PFSK-1 (cell line): Measurements from ENCODE around the gene TRIM7.
A peak's percentile ranks its signal among the peaks of the same experiment; 100 is the strongest.

Source experiments
- FOXP2 ChIP-seq: optimal IDR thresholded peaks from 2 replicates; pipeline ENCODE3; 2011; ENCODE audit warnings: borderline replicate concordance, control low read depth, inconsistent platforms; ENCODE audit not compliant: insufficient read depth; ENCODE audit errors: extremely low read length, extremely low read depth
- POLR2AphosphoS5 ChIP-seq: IDR thresholded peaks from 2 replicates; pipeline ENCODE4 v1.6.1; 2012; ENCODE audit warnings: low read depth, mild to moderate bottlenecking, control low read depth, low read length, moderate library complexity
- SIN3A ChIP-seq: IDR thresholded peaks from 2 replicates; pipeline ENCODE4 v1.6.1; 2012; ENCODE audit warnings: mild to moderate bottlenecking, low read length, moderate library complexity, borderline replicate concordance; ENCODE audit not compliant: insufficient read depth
- TAF1 ChIP-seq: IDR thresholded peaks from 2 replicates; pipeline ENCODE4 v1.6.1; 2012; ENCODE audit warnings: low read length, control low read depth, borderline replicate concordance; ENCODE audit not compliant: insufficient read depth
- TF ChIP-seq, protein P1 (sequence below), 2 experiments: IDR thresholded peaks; 2 replicates each; pipeline versions ENCODE4 v1.6.1 to v1.8.0; 2011 to 2012; ENCODE audit warnings: low read depth in 2 of 2, low read length in 2 of 2, control low read depth in 1 of 2, inconsistent platforms in 1 of 2, mild to moderate bottlenecking in 1 of 2, moderate library complexity in 1 of 2; ENCODE audit not compliant: insufficient read depth in 1 of 2

The TRIM7 gene

DNA sequence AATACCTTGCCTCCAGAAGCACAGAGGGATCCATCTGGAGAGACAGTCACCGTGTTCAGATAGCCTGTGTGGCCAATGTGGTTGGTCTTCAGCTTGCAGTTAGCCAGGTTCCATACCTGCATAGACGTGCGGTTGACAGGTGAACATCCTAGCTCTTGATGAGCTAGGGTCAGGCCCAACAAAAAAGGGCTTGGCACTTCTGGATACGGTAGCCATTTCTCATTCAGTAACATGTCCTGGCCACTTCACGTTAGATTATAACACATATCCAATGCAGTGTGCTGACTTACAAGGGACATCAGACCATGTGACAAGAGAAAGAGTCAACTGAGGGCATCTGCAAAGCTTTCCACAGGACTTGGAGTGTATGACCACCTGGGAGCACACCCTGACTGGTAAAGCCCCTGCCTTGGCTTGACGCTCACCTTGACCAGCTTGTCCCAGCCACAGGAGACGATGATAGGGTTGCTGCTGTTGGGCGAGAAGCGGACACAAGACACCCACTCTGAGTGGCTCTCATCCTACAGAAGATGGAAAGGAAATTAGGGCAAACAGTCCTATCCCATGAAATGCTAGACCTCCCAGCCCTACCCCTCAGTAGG is 34.2 kb upstream of the TRIM7 start:
- peak; percentile 24; the same call in 1 of the 2 replicates for TF ChIP-seq POLR2AphosphoS5
- TF ChIP-seq FOXP2: no peak

DNA sequence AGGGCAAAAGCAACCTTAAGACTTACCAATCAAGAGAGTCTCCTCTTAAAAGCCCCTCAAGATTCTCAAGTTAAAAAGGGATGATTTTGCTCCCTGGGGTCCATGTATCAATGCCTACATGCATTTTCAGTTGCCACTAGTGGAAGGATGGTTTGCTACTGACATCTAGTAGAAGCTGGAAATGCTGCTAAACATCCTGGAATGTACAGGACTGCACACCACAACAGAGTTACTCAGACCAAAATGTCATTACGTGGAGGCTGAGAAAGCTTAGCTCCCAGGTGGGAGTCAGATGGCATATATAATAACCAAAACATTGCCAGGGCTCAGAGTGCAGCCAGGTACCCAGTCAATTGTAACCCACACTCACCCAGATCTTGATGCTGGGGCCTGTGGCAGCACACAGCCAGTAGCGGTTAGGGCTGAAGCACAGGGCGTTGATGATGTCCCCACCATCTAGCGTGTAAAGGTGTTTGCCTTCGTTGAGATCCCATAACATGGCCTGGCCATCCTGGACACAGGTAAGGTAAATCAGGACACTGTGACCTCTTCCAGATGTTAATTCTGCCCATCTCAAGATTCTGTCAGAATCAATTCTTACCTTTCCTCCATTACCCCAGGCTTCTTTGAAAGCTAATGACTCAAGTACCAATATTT is 32.9 kb upstream of the TRIM7 start:
- TF ChIP-seq TAF1 (no peak), POLR2AphosphoS5 (0 out of 2 replicates have a peak, but pooled peaks have one; percentile 41), SIN3A (no peak)

DNA sequence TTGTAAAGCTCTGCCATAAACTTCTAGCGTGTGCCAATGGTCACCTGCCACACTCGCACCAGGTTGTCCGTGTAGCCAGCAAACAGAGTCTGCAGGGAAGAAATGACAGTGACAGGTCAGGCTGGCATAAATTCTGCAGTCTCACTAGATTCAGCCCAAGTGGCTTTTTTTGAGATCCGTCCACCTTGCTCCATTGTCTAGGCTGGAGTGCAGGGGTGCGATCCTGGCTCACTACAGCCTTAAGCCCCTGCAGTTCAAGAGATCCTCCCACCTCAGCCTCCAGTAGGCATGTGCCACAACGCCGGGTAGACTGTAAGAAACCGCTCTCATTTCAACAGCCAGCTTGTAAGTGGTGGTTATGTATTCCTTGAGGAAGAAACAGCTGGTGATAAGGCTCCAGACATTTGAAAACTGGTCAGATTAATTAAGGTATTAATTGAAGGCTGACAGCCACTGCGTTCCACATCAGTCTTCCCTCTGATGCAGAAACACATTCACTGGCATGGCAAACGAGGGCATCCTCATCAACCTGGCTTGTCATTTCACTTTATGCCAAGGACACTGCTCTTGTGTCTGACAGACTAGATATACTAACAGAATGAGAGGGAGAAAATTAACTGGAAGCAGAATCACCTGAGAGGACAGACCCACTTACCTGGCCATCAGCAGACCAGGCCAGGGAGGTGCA is 32.1 kb upstream of the TRIM7 start:
- TF ChIP-seq SIN3A (no peak), FOXP2 (no peak), POLR2AphosphoS5 (no peak), TAF1 (no peak)
- TF ChIP-seq, protein P1, sequence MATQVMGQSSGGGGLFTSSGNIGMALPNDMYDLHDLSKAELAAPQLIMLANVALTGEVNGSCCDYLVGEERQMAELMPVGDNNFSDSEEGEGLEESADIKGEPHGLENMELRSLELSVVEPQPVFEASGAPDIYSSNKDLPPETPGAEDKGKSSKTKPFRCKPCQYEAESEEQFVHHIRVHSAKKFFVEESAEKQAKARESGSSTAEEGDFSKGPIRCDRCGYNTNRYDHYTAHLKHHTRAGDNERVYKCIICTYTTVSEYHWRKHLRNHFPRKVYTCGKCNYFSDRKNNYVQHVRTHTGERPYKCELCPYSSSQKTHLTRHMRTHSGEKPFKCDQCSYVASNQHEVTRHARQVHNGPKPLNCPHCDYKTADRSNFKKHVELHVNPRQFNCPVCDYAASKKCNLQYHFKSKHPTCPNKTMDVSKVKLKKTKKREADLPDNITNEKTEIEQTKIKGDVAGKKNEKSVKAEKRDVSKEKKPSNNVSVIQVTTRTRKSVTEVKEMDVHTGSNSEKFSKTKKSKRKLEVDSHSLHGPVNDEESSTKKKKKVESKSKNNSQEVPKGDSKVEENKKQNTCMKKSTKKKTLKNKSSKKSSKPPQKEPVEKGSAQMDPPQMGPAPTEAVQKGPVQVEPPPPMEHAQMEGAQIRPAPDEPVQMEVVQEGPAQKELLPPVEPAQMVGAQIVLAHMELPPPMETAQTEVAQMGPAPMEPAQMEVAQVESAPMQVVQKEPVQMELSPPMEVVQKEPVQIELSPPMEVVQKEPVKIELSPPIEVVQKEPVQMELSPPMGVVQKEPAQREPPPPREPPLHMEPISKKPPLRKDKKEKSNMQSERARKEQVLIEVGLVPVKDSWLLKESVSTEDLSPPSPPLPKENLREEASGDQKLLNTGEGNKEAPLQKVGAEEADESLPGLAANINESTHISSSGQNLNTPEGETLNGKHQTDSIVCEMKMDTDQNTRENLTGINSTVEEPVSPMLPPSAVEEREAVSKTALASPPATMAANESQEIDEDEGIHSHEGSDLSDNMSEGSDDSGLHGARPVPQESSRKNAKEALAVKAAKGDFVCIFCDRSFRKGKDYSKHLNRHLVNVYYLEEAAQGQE (IDR thresholded peaks at IDR 0.05; ENCODE audit: insufficient read depth in 1 of 2, low read depth in 2 of 2, low read length in 2 of 2): no peak

DNA sequence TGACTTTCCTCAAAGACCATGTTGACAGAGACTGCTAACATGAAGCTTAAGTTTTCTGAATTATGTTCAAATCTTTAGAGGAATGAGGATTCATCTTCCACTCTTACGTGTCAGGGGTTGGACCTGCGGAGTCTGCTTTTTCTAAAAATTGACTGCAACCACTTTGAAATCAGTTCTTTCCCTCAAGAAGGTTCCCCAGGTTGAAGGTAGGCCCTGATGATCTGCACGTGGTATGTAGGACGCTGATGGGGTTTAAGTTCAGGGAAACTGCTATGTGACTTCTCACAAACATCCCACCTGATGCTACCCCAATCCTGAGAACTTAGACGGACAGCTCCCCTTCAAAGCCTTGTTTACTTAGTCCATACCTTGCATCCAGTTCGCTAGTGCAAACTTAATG is 31.5 kb upstream of the TRIM7 start:
- TF ChIP-seq, protein P1 (IDR thresholded peaks at IDR 0.05; ENCODE audit: insufficient read depth in 1 of 2, low read depth in 2 of 2, low read length in 2 of 2): no peak
- no peak for TF ChIP-seq TAF1
- TF ChIP-seq POLR2AphosphoS5: no peak
- TF ChIP-seq SIN3A: no peak
- TF ChIP-seq FOXP2: no peak

DNA sequence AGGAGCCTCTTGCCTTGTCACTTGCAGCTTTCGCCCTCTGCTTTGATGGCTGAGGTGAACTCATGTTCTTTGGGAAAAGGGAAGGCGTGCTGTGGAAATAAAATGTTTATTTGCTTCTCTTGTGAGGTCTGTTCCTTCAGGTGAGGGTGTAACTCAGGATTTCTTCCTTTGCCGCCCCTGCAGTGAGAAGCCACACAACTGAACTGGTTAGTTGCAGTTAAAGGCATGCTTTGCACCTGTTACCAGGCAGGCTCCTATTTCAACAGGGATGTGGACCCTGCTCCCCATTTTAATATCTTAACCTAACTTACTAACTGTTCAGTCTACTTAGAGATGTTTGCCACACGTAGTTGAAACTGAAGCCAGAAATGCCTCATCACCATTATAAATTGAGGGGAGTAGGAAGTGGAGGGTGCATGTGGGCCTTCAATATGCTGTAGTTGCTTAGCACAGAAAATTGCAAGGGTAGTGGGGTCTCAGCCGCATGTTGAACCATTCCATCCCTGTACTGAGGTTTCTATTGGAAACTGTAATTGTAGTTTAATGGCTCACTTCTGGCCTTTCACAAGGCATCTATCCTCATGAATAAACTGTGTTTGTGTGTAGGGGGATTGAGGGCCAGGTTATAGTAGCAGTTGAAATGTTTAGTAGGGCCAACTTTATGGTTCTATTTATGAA is 30.8 kb upstream of the TRIM7 start:
- TF ChIP-seq FOXP2 (no peak), POLR2AphosphoS5 (peak; percentile 88), SIN3A (0 out of 2 replicates have a peak, but pooled peaks have one; percentile 23), TAF1 (peak; percentile 39; the same call in 1 of the 2 replicates)
- TF ChIP-seq, protein P1 (IDR thresholded peaks at IDR 0.05; ENCODE audit: insufficient read depth in 1 of 2, low read depth in 2 of 2, low read length in 2 of 2): no peak

DNA sequence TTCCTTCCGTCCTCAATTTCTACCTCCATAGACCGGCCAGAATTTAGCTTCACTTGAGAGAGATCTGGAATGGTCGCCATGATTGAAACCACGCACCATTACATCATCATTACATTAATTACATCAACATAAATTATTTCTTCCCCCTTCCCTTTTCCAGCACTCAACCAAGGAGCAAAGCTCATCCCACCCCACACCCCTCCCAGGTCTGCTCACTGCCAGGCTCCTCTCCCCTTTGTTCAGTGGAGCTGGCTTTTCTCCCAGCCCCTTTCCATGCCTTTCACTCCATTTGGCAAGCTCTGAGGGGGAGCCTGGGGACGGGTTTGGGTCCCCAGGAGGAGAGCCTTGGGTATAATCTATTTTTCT is 30.3 kb upstream of the TRIM7 start:
- TF ChIP-seq, protein P1 (IDR thresholded peaks at IDR 0.05; ENCODE audit: insufficient read depth in 1 of 2, low read depth in 2 of 2, low read length in 2 of 2): no peak
- TF ChIP-seq TAF1: no peak
- TF ChIP-seq SIN3A: no peak
- TF ChIP-seq POLR2AphosphoS5: no peak
- no peak for TF ChIP-seq FOXP2
